ENCODE measurements around the gene KIAA1755.

The KIAA1755 gene

GRCh38 chr20:38229376-38230252 lies 30.9 kb downstream of the KIAA1755 start:
- Histone ChIP-seq H3K36me3 (no peaks in the 10 kb centered on the region), H3K27me3 (no peaks in the 10 kb centered on the region; the same call in 1 of the 2 replicates), H3K9me3 (no peaks in the 10 kb centered on the region), H3K4me1 (no peaks in the 10 kb centered on the region), H3K4me3 (ENCODE audit: low read depth, low read length) (no peak overlapping the region)
- TF ChIP-seq CTCF (IDR thresholded peaks at IDR 0.05; ENCODE audit: low read depth, low read length) = peak; percentile 56
- no peak for DNase-seq

GRCh38 chr20:38228436-38228835 lies 32.1 kb downstream of the KIAA1755 start:
- no peak for TF ChIP-seq CTCF (IDR thresholded peaks at IDR 0.05; ENCODE audit: low read depth, low read length)
- Histone ChIP-seq H3K9me3 (no peaks in the 10 kb centered on the region), H3K27me3 (no peaks in the 10 kb centered on the region; the same call in 1 of the 2 replicates), H3K36me3 (no peaks in the 10 kb centered on the region), H3K4me1 (no peaks in the 10 kb centered on the region), H3K4me3 (ENCODE audit: low read depth, low read length) (no peak overlapping the region)
- no peak for DNase-seq

- H3K4me3 ChIP-seq (ENCODE audit: low read depth, low read length) = no peak overlapping the region
- no peaks in the 10 kb centered on the region; the same call in 1 of the 2 replicates for H3K27me3 ChIP-seq
- DNase-seq = no peak
- H3K4me1 ChIP-seq = no peaks in the 10 kb centered on the region
- TF ChIP-seq CTCF (IDR thresholded peaks at IDR 0.05; ENCODE audit: low read depth, low read length) = no peak
- H3K36me3 ChIP-seq = no peaks in the 10 kb centered on the region
- no peaks in the 10 kb centered on the region for H3K9me3 ChIP-seq
These were observed 32.8 kb downstream of the KIAA1755 start for GRCh38 chr20:38227420-38228360.

- DNase-seq = no peak
- Histone ChIP-seq H3K4me1 (no peaks in the 10 kb centered on the region), H3K4me3 (ENCODE audit: low read depth, low read length) (no peak overlapping the region), H3K36me3 (no peaks in the 10 kb centered on the region), H3K9me3 (no peaks in the 10 kb centered on the region), H3K27me3 (no peaks in the 10 kb centered on the region; the same call in 1 of the 2 replicates)
- no peak for TF ChIP-seq CTCF (IDR thresholded peaks at IDR 0.05; ENCODE audit: low read depth, low read length)
These were observed 34.0 kb downstream of the KIAA1755 start for GRCh38 chr20:38226553-38226952.

- TF ChIP-seq CTCF (IDR thresholded peaks at IDR 0.05; ENCODE audit: low read depth, low read length) = no peak
- no peak for DNase-seq
- no peaks in the 10 kb centered on the region for H3K9me3 ChIP-seq
These were observed 34.7 kb downstream of the KIAA1755 start for GRCh38 chr20:38225900-38226263.

More at GRCh38 chr20:38225900-38226263, 34.7 kb downstream of the KIAA1755 start:
- H3K27me3 ChIP-seq = no peaks in the 10 kb centered on the region; the same call in 1 of the 2 replicates
- no peaks in the 10 kb centered on the region for H3K4me1 ChIP-seq
- H3K4me3 ChIP-seq (ENCODE audit: low read depth, low read length) = no peak overlapping the region
- H3K36me3 ChIP-seq = no peaks in the 10 kb centered on the region

Data from BE2C (cell line).